ENCODE data around the gene DYNLT2.

- TF ChIP-seq CTCF (IDR thresholded peaks at IDR 0.05), result no peak
- TF ChIP-seq POLR2A (IDR thresholded peaks at IDR 0.05), result no peak
Measured at GRCh38 chr6:169787797-169788196, 36.4 kb upstream of the DYNLT2 start.

Data from tibial nerve (tissue), 3 donors.